HepG2 (cell line): ENCODE results near the gene ADCY7. TPM values are rescaled to one million over a fixed set of nuclear protein-coding genes. Genes with fewer than 3 reads are reported as not detected.

Experiments used
- ARID4A ChIP-seq: sonication (generic); formaldehyde crosslinking; IDR thresholded peaks from 2 replicates; pipeline ENCODE4 v1.5.0; 2020; ENCODE audit warnings: mild to moderate bottlenecking, missing genetic modification reagents, borderline replicate concordance
- GATA4 ChIP-seq: sonication (generic); IDR thresholded peaks from 2 replicates; pipeline ENCODE4 v1.6.1; 2016; ENCODE audit warnings: antibody characterized with exemption, low read depth, borderline replicate concordance
- NCOA1 ChIP-seq: sonication (generic); formaldehyde crosslinking; IDR thresholded peaks from 2 replicates; pipeline ENCODE4 v1.9.0; 2021; ENCODE audit warnings: missing genetic modification reagents
- SNAPC4 ChIP-seq: sonication (generic); formaldehyde crosslinking; IDR thresholded peaks from 2 replicates; pipeline ENCODE4 v1.4.0; 2020; ENCODE audit warnings: mild to moderate bottlenecking, missing genetic modification reagents
- TEAD2 ChIP-seq: sonication (generic); formaldehyde crosslinking; IDR thresholded peaks from 2 replicates; pipeline ENCODE4 v1.9.0; 2021; ENCODE audit warnings: missing genetic modification reagents
- ZFP91 ChIP-seq: sonication (generic); formaldehyde crosslinking; IDR thresholded peaks from 2 replicates; pipeline ENCODE4 v1.9.0; 2022; ENCODE audit warnings: missing genetic modification reagents, mild to moderate bottlenecking, borderline replicate concordance
- ZNF205 ChIP-seq: IDR thresholded peaks from 2 replicates; pipeline ENCODE4 v1.6.1; 2018; ENCODE audit warnings: missing biosample characterization, missing genetic modification reagents
- ZNF264 ChIP-seq: sonication (generic); formaldehyde crosslinking; IDR thresholded peaks from 2 replicates; pipeline ENCODE4 v1.4.0; 2020; ENCODE audit warnings: missing genetic modification reagents
- ZNF512 ChIP-seq: sonication (generic); formaldehyde crosslinking; IDR thresholded peaks from 2 replicates; pipeline ENCODE4 v1.4.0; 2020; ENCODE audit warnings: mild to moderate bottlenecking, missing genetic modification reagents
- ZNF772 ChIP-seq: sonication (generic); formaldehyde crosslinking; IDR thresholded peaks from 2 replicates; pipeline ENCODE4 v1.5.0; 2020; ENCODE audit warnings: mild to moderate bottlenecking, missing genetic modification reagents
- ZNF782 ChIP-seq: sonication (generic); formaldehyde crosslinking; IDR thresholded peaks from 2 replicates; pipeline ENCODE4 v1.4.0; 2020; ENCODE audit warnings: missing genetic modification reagents, mild to moderate bottlenecking, borderline replicate concordance
- ZSCAN12 ChIP-seq: sonication (generic); formaldehyde crosslinking; IDR thresholded peaks from 2 replicates; pipeline ENCODE4 v1.9.0; 2021; ENCODE audit warnings: mild to moderate bottlenecking, missing genetic modification reagents
- ZSCAN22 ChIP-seq: sonication (generic); formaldehyde crosslinking; IDR thresholded peaks from 2 replicates; pipeline ENCODE4 v1.4.0; 2020; ENCODE audit warnings: mild to moderate bottlenecking, missing genetic modification reagents
- ZSCAN5A ChIP-seq: sonication (generic); formaldehyde crosslinking; IDR thresholded peaks from 2 replicates; pipeline ENCODE4 v1.8.0; 2022; ENCODE audit warnings: mild to moderate bottlenecking, missing genetic modification reagents, borderline replicate concordance
- polyA plus RNA-seq, 8 experiments: library from polyadenylated mRNA; depleted of rRNA in 3 of 8; stranded (reverse) in 7 of 8; unstranded in 1 of 8; fragments of >200 nt; fragmentation: Illumina TruSeq in 4 of 8; extraction: Trizol in 4 of 8; gene quantifications; 2 replicates each; pipeline versions ENCODE4 v1.2.1 to v1.2.3, GENCODE V29; 2011 to 2016; ENCODE audit warnings: low read depth in 4 of 8, missing spikeins in 1 of 8, mixed read lengths in 1 of 8; ENCODE audit not compliant: insufficient read depth in 1 of 8
- total RNA-seq, 5 experiments: library from RNA; depleted of rRNA; stranded (reverse); fragments of >200 nt; fragmentation: Illumina TruSeq; extraction: Trizol; gene quantifications; 2 replicates each; pipeline ENCODE4 v1.2.3, GENCODE V29; 2016; ENCODE audit warnings: low read depth in 1 of 5

Gene ADCY7
- total and polyA plus RNA-seq, 2 of the 13 experiments (the other 11 are each of a cell fraction or from before 2014, with no cell fraction given), result 2.2 to 4.3 TPM

GRCh38 chr16:50297301-50298074 lies 31.1 kb downstream of the ADCY7 start (continued):
- TF ChIP-seq ZFP91 (CRISPR knock-in tag) (peak; percentile 48; the same call in 1 of the 2 replicates), ZNF512 (no peak), ZNF264 (CRISPR knock-in tag) (no peak), GATA4 (no peak), ZNF782 (CRISPR knock-in tag) (peak; percentile 80; the same call in 1 of the 2 replicates), ZSCAN12 (CRISPR knock-in tag) (no peak), ZNF772 (CRISPR knock-in tag) (peak; percentile 62; the same call in 1 of the 2 replicates), SNAPC4 (no peak), ARID4A (CRISPR knock-in tag) (peak; percentile 43; the same call in 1 of the 2 replicates), ZNF205 (peak; percentile 88), NCOA1 (CRISPR knock-in tag) (0 out of 2 replicates have a peak, but pooled peaks have one; percentile 47), ZSCAN22 (peak; percentile 69; the same call in 1 of the 2 replicates), TEAD2 (CRISPR knock-in tag) (no peak), ZSCAN5A (CRISPR knock-in tag) (no peak)
